Activated CD8-positive, alpha-beta memory T cell treated with anti-CD3 and anti-CD28 coated beads, Interleukin-2, amount 50 U/mL, for 48 hours (primary cell): ENCODE data around the gene CXCR1.
"Not testable (repeated sequence)": the region's sequence is repeated elsewhere in the genome, so short reads cannot be mapped to it uniquely, and the experiment has no call there.

Experiments used
- DNase-seq: peaks from one replicate; pipeline ENCODE4 v3.0.0-alpha.2; 2020

Gene CXCR1

DNA sequence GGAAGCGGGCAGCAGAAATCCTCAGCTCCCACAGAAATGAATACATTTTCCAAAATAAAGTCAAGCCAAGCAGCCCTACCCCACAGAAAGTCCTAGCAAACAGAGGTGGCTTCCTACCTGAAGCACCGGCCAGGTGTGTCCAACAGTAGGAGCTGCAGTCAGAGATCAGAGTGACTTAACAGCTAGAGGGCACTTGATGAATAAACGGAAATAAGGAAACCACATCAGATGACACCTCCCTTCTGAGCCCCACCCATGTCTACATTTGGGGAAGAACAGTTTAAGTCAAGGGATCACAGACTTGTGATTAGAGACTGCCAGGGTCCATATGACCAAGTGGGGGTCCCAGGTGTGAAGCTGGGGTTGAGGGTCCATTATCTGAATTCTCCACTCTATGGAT is at the start of gene CXCR1:
TSS of gene CXCR1 (minus strand) at position 172 of the 400 bp plus-strand sequence. CDS start 1,751 bp downstream, outside the sequence.
- DNase-seq: no peak

DNA sequence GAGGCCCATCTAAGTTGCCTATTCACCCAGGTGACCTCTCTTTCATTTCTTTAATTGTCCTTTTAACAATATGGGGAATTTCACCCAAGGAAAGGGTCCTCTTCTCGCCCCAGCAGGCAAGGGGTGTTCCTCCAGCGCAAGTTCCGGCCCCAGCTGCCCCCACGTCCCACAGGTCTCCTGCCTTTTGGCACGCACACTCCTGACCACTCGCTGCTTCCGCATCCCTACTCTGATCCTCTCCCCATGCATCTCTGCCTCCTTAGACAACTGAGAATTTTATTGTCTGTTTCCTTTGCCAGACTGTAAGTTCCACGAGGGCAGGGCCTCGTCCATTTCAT is 49.5 kb upstream of the CXCR1 start:
- no peak for DNase-seq

DNA sequence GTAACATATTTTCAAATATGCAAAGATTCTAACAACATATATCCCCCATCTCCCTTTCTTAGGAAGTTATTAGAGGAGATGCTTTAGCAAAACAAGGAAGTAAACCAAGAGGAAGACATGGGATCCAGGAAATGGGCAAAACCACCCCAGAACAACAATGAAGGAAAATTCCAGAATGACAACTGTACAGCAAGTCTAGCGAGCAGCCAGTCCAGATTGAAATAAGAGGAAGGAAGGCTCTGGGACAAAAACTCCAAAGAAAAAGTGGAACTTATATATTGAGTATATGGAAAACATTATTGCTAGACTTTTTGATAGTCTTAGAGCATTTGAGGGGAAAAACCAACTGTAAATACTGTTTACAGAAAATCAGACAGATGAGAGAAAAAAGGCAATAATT is 47.4 kb upstream of the CXCR1 start:
- no peak for DNase-seq

DNA sequence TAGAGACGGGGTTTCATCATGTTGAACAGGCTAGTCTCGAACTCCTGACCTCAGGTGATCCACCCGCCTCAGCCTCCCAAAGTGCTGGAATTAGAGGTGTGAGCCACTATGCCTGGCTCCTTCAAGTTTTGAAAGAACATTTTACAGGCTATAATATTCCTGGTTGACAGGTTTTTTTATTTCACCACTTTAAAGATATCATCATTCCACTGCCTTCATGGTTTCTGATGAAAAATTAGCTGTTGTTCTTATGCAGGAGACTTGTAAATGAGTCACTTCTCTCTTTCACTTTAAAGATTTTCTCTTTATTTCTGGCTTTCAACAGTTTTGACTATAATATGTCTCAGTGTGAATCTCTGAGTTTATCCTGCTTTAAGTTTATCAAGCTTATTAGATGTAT is 42.3 kb upstream of the CXCR1 start:
- DNase-seq: no peak

DNA sequence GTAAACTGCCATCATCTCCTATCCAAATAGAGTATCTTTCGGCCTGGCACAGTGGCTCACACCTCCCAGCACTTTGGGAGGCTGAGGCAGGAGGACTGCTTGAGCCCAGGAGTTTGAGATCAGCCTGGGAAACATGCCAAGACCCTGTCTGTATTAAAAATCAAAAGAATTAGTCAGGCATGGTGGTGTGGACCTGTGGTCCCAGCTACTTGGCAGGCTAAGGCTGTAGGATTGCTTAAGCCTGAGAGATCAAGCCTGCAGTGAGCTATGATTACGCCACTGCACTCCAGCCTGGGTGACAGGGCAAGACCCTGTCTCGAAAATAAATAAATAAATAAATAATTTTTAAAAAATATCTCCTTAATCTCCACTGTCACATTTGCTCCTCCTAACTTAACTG is 35.5 kb upstream of the CXCR1 start:
- DNase-seq: no peak

DNA sequence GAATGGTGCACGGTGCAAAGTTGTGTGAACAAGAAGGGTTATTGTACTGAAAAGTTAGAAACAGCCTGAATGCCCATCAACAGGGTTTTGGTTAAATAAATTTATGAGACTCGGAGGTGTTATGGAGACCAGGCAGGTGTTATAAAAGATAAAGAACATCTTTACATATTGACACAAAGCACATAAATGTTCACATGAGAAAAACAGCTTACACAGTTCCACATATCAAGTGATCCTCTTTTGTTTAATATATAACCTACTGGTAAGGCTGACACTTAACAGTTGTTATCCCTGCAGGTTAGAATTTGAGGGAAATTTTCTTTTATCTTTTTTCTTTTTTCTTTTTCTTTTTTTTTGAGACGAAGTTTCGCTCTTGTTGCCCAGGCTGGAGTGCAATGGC is 30.2 kb upstream of the CXCR1 start:
- no peak for DNase-seq

DNA sequence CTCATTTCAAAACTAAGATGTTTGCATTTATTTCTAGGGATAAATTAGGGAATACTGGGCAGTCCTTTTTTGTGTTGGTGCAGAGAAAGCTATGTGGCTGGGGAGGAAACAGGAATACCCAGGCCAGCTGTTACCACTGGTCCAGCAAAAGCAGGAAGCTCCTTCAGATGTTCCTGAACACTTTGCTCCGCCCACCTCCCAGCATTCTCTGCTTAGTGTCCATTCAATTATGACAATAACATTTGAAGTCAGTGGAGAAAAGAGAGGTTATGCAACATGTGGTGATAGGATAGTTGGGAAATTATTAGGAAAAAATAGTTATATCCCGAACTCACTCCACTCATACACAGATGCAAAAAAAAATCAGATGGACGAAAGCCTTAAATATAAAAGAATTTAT is 28.1 kb upstream of the CXCR1 start:
- no peak for DNase-seq

DNA sequence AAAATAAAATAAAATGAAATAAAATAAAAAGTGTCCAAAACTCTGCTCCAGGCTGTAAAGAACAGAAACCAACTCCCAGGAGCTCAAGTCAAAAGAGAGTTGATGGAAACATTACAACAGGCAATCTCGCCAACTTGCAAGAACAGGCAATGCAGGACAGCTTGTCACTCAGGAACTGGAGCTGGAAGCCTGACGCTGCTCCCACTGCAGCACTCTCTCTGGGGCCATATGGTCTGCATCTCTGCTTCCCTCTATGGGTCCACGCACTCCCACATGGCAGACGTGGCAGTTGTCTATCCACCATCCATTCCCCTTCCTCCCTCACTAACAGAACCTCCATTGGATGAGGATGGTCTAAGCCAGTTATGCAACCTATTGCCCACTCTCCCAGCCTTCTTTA is 26.9 kb upstream of the CXCR1 start:
- no peak for DNase-seq

DNA sequence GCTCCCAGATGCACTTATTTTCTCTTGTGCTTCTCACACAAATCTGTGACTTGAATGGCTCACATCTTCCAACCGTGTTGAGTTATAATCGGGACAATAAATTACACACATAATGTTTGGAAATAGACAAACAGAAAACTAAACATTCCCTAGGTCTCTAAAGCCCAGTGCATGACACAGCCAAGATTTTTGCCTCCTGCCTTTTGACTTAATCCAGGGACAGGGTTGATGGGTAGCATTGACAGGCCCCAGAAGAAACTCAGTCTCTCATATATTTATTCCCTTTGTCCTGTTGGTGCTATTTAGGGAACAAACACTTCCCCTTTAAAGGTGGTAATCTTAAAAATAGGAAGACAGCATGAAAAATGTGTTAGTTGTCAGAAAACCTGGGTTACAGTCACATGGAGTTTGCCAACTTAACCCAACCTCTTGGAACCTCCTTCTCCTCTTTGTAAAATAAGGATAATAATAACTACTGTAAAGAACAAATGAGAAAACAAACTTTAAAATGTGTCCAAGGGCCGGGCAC is 26.2 kb upstream of the CXCR1 start:
- DNase-seq: no peak

DNA sequence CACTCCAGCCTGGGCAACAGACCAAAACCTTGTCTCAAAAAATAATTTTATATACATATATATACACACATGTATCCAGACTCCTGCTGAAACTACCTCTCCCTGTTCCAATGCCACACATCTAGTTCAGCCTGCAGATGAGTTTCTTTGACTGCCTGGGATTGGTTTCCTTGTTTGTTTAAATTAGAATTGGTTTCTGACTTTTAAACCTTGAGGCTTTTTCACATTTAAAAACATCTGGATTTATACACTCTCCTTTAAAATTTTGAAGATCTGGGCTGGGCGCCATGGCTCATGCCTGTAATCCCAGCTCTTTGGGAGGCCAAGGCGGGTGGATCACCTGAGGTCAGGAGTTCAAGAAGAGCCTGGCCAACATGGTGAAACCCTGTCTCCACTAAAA is 21.8 kb upstream of the CXCR1 start:
- DNase-seq: no peak

DNA sequence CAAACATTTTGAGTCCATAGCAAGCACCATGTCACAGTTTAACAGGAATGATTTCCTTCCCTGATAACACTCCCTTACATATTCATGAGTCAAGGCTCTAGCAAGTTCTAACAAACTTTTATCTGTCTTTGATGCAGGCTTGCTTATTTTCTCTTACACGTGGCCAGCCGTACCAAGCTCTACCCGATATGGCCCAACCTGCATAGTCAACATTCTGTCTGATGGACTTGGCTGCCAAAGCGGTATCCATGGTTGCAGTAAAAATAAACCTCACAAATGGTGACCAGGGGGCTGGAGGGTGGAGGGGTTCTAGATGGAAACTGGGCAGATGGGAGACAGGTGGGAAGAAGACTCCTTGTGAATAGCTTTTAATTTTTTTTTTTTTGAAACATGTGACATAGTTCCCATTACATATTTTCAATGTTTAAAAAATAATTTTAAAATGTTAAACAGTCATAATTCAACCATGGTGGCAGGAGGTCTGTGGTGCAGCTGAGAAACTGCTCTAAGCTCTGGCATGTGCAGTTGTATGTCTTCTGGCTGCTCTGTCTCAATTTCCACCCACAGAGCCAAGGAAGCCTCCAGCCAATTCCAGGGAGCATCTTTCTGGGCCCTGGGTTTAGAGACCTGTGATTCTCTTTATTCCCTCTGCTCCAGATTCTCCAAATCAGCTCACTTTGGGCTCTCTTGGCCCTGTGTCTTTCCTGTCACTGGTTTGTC is 20.7 kb upstream of the CXCR1 start:
- no peak for DNase-seq

DNA sequence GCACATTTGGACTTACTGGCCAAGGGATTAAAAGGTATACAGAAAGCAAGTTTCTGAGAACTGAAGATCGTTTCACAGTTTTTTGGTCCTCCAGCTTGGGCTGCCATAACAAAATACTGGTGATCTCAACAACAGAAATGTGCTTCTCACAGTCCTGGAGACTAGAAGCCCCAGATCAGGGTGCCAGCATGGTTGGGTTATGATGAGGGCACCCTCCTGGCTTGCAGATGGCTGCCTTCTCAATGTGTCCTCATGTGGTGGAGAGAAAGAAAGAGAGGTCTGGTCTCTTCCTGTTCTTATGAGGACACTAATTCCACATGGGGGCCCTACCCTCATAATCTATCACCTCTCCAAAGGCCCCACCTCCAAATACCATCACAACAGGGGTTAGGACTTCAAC is 20.1 kb upstream of the CXCR1 start:
- no peak for DNase-seq

DNA sequence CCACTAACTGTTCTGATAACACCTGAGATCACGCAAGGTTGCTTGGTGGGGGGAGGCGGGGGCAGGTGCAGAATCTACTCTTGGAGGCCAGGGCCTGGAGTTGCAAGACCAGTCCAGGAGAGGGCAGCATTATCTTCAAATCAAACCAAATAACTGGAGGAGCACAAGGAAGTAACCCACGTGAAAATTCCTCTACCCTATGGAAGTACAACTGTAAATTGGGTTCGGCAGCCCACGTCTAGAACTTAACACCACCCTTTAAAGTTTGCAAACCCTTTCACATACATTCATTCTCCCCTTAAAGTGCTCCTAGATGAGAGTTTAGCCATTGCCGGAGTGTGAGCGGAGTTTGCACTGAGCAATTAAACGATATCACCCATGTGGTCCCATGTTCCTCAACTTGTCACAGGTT is 19.6 kb upstream of the CXCR1 start:
- DNase-seq: peak; percentile 74

DNA sequence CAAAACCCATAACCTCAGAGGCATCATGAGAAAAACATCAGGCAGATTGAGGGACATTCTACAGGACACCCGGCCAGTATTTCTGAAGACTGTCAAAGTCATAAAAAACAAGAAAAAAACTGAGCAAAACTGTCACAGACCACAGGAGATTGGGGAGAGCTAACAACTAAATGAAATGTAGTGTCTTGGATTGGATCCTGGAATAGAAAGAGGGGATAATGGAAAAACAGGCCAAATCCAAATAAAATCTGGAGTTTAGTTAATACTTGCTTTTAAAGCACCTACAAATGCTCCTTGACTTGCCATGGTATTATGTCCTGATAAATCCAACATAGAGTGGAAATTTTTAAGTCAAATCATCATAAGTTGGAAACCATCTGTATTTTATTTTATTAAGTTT is 17.6 kb upstream of the CXCR1 start:
- no peak for DNase-seq

DNA sequence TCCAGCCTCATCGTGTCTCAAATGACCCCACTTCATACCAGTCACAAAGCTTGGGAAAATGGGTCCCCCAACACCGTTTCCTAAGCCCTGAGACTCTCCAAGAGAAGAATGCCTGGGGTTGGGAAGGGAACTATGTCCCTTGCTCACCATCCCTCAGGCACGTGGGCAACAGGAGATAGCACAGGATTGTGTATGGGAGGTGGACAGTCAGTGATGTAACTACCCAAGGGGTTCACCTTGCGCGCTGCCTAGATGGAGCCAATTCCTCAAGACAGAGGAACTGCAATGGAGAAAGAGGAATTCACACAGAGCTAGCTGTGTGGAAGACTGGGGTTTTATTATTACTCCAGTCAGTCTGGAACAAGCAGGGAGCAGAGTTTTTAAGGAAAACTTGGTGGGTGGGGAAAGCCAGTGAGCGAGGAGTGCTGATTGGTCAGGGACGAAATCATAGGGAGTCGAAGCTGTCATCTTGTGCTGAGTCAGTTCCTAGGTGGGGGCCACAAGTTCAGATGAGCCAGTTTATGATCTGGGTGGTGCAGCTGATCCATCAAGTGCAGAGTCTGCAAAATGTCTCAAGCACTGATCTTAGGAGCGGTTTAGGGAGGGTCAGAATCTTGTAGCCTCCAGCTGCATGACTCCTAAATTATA is 13.8 kb upstream of the CXCR1 start:
- no peak for DNase-seq

DNA sequence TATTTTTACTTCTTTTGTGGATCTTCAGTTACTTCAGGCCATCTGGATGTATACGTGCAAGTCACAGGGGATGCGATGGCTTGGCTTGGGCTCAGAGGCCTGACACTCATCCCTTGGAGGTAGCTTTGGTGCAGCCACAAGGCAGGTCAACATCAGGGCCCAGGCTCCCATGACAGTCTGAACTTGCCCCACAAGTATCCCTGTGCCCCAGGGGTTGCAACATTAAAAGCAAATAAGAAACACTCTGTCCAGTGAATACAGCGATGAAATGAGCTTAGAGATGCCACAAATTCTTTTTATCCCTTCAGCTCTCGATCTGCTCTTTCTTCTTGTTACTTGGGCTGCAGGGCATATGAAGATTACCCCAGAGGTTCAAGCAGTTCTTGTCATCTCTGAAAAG is 13.0 kb upstream of the CXCR1 start:
- DNase-seq: no peak

DNA sequence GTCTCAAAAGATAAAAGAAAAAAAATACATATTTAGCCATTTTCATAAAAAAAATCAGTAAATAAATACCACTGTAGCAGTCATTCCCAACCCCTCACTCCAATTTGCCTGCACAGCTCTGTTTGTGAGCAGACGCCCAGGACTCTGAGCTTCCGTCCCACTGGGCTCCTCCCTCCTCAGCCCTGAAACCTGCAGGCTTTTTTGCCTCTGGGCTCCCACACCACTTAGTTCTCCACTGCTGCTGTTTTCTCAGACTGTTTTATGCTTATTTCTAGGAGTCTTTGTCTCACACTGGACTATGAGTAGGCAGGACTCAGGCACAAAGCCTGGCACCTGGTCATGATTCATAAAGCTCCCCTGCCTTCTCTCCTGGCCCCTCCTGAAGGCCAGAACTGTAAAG is 6.1 kb upstream of the CXCR1 start:
- no peak for DNase-seq

DNA sequence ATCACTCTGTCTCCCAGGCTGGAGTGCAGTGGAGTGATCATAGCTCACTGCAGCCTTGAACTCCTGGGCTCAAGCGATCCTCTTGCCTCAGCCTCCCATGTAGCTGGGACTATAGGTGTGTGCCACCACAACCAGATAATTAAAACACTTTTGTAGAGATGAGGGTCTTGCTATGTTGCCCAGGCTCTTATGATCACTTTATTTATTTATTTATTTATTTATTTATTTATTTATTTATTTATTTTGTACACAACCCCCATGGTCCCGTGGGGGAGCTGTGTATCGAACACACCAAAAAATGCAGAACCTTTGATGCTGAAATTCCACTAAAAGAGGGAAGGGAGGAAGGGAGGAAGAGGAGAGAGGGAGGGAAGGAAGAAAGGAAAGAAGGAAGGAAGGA is 5.0 kb upstream of the CXCR1 start:
- DNase-seq: not testable (repeated sequence)

DNA sequence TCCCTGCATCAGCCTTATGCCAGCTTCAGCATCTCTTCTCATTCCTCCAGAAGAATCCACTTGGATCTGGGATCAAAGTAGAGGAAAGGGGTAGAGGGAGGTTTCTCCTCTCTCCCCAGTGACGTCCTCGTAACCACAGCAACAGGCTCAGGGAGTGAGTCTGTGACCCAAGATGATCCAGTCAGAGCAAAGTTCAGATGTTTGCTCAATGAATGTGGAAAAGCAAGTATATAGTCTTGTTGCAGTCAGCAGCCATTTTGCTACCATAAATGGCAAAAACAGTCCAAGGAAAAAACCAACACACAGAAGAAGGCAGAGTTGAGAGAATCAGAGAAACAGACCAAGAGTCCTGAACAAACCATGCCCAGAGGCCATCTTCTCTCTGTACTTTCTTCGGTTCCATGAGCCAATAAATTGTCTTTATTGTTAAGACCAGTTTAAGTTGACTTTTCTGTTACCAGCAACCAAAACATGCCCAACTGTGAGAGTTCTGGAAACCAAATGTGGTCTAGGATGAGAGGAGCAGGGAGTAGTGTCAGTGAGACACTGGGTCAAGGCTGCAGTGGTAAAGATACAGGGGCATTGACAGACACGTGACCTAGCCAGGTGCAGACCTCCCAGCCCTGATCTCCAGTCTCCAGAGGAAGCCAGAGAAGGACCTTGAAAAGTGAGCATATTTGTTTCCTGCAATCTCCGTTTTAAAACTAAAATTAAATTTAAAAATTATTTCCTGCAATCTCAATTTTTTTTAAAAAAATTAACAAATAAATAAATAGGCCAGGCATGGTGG is 3.2 kb upstream of the CXCR1 start:
- no peak for DNase-seq

DNA sequence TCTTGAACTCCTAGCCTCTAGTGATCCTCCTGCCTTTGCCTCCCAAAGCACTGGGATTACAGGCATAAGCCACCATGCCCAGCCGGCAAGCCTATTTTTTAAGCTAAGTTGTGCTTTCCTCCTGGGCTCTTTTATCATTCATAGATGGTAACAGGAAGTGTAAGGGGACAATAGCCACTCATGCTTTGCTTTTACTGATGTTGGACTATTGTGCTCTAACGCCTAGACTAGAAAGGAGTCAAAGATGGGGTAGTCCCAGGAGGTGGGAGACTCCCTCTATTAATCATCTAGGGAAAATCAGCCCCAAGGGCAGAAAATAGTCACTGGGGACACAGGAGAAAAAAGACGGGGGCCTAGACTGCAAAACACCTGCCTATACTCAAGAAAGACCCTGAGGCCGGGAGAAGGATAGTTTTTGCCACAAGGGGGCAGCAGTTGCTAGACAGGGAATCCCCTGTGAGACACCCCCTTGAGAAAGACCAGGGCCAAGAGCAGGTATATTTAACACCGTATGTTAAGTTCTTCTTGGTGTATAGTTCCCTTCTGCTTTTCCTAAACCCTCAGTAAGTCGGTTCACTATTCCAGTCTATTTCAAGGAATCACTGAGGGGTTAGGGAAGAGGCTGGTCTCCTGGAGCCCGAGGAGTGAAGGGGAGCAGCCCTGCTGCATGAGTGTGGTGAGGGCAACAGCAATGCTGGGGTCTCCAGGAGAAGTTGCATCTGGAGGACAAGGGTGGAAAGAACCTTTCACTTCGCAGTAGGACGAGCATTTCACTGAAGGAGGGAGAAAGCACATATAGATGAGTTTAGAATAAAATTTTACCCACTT is 2.1 kb upstream of the CXCR1 start:
- peak; percentile 83 for DNase-seq

DNA sequence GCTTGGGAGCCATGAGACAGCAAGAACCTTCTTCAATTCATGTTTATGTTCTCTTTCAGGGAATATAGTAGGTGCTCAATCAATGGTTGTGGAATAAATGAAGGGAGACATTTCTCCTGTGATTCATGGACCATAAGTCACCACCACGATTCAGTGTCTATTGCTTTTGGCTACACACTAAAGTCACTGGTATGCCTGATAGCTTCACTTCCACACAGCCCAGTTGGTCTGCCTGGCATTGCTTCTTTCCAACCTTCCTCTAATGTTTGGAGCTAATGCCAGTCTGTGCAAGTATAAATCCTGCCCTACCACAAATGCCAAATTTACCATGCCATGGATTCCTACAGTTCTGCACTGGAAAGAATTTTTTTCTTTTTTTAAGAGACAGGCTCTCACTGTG is 1.3 kb upstream of the CXCR1 start:
- no peak for DNase-seq

DNA sequence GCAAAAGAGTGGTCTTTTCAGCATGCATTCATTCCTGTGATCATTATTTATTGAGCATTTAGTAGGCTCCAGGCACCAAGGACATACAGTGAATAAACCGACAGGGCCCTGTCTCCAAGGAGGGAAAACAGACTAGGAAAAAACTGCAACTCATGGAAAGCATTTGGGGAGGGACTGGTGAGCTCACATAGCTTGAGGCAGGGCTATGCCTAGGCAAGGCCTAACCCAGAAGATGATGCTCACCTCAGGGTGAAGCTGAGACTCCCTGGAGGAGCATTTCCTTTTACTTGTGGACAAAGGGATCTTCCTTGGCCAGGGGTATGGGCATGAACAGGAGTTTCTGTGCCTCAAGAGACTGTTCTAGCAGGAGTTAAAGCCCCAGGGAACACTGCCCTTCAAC is 3.9 kb downstream of the CXCR1 start:
- DNase-seq: no peak

DNA sequence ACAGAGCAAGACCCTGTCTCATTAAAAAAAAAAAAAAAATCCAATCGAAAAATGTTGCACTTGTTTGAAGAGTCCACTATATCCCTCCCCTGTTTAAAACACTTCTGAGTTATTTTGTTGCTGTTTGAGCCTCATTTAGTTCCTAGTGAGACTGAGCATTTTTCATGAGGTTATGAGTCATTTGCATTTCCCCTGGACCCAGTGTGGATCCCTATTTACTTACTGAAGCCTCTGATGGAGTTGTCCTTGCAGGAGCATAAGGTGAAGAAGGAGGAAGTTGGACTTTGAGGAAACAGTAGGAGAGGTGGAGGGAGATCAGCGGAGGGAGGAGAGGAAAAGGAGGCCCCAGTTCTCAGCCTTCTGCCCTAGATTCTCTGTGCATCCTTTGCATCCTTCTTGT is 5.1 kb downstream of the CXCR1 start:
- no peak for DNase-seq
